Activated gamma-delta T cell (primary cell): ENCODE results near the gene TLR1.
"Not testable (repeated sequence)": the region's sequence is repeated elsewhere in the genome, so short reads cannot be mapped to it uniquely, and the experiment has no call there.

Source experiments
- DNase-seq: peaks from one replicate; lab custom pipeline; 2025; lab: John Stamatoyannopoulos, UW

The TLR1 gene

DNA sequence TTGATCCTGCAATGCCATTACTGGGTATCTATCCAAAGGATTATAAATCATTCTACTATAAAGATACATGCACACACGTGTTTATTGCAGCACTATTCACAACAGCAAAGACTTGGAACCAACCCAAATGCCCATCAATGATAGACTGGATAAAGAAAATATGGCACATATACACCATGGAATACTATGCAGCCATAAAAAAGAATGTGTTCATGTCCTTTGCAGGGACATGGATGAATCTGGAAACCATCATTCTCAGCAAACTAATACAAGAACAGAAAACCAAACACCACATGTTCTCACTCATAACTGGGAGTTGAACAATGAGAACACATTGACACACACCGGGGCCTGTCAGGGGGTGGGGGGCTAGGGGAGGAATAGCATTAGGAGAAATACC, 26.7 kb downstream of the TLR1 start:
- DNase-seq, result not testable (repeated sequence)

DNA sequence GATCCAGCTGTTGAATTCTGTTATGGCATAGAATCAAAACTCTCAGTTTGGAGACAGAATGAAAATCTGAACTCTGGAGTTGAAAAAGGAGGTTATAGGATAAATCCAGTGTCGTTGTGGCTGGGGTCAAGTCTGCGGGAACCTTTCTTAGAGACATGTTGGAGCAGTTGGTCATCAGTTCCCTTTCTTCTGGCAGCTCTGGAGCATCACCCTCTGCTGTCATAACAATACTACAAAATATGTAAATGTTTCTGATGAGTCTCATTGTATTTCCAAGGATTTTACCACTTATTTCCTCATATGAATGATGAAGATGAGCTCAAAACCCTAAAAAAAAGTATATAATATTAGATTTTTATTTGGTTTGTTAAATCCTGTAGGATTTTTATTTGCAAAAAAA, 29.3 kb downstream of the TLR1 start:
- DNase-seq, result no peak

DNA sequence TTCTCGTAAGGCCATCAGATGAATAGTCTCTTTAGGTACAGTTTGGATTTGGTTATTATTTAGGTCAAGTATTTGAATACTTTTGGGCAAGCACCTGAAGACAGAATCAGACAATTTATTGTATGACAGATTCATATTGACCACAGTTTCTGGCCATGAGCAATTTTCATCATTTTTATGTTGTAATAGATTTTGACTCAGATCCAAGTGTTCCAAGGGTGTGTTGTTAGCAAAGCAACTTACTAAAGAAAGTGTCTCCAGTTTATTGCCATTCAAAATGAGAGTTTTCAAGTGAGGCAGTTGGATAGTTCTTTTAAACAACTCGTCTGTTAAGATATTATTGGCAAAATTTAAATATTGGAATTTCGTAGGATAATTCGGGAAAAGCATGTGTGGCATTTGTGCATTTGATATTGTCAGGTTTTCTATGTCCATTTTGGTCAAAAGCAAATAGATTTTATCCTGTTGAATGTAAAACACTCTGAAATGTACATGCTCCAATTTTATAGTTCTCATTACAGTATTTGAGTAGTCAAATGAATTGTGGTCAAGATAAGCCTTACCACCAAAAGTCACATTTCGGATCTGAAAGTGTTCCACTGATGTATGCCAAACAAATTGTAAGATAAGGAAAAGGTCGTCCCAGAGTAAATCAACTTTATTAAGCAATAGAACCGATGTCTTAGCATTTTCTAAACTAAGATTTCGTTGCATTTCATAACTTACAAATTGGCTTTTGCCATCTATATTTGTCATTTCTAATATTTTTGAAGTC, 30.2 kb downstream of the TLR1 start:
- DNase-seq, result no peak

DNA sequence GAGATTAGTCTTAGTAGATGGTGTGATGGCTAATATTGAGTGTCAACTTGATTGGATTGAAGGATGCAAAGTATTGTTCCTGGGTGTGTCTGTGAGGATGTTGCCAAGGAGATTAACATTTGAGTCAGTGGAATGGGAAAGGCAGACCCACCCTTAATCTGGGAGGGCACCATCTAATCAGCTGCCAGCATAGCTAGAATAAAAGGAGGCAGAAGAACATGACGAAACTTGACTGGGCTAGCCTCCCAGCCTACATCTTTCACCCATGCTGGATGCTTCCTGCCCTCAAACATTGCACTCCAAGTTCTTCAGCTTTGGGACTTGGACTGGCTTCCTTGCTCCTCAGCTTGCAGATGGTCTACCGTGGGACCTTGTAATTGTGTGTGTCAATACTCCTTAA, 34.3 kb downstream of the TLR1 start:
- DNase-seq, result not testable (repeated sequence)

DNA sequence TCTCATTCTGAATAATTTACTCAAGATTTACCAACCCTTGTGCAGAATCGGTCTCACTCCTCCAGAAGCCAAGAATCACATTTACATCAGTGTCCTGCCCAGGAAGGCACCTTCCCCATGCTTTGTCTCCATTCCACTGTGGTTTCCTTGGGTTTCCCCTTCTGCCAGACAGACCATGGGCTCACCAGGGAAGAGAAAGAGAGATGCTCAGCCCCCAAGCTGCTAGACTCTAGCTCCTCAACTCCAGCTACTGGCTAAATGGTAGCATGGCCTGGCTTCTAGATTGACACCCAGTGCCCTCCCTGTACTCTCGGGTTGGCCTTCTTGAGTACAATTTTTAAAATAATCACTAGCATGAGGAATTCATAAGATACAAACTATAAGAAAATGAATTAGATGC, 34.7 kb downstream of the TLR1 start:
- no peak for DNase-seq

DNA sequence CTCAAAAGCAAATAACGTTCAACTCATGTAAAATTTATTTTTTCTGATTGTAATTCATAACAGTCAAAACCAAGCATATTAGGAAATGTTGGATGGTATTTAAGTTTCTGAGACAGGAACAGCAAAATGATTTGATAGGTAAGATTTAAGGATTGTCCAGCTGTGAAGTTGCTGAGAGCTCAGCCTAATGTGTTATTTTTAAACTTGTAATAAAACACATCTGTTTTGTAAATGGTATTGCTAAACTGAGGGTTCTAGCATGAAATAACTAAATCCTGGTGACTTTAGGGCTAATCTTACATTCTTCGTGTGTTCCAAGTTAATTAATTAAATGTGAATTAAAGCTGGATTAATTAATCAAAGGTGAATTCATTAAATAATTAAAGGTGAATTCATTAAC, 35.1 kb downstream of the TLR1 start:
- no peak for DNase-seq

DNA sequence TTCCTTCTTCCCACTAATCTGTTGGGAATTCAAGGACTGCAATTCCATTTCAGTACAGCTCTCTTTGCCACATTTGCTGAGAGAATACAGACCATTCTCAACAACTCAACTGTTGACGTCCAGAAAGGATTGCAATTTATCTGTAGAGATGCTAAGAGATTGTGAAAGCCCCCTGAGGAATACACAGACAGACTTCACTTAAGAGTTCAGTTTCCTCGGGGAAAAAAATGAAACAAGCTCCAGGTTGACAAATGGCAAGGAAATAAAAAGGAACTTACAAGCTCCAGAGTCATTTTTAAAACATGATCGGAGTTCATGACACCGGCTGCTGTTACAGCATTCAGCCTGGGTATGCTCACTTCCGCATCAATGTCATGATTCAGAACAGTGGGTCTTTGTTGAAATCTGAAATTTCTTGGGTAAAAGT, 35.6 kb downstream of the TLR1 start:
- no peak for DNase-seq

DNA sequence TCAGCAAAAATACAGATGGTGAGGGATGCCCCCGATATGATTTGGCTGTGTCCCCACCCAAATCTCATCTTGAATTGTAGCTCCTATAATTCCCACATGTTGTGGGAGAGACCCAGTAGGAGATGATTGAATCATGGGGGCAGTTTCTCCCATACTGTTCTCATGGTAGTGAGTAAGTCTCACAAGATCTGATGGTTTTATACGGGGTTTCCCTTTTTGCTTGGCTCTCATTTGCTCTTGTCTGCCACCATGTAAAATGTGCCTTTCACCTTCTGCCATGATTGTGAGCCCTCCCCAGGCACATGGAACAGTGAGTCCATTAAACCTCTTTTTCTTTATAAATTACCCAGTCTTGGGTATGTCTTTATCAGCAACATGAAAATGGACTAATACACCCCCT, 37.7 kb downstream of the TLR1 start:
- not testable (repeated sequence) for DNase-seq

DNA sequence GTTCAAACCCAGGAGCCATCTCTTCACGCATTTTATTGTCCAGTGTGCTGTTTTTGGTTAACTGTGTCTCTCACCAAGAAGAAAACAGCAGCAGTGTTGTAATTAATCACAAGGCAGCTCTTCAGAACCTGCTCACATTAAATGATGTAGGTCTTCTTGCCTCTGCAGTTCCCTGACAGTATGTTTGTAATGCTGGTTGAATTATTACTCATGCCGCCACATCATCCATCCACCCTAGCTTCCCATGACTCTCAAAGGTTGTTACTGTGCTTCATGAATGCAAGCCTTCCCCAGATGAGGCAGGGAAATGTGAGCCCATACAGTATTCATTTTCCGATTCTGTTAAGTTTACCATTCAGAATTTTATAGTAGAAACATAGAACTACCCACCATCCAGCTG, 39.2 kb downstream of the TLR1 start:
- DNase-seq, result no peak

DNA sequence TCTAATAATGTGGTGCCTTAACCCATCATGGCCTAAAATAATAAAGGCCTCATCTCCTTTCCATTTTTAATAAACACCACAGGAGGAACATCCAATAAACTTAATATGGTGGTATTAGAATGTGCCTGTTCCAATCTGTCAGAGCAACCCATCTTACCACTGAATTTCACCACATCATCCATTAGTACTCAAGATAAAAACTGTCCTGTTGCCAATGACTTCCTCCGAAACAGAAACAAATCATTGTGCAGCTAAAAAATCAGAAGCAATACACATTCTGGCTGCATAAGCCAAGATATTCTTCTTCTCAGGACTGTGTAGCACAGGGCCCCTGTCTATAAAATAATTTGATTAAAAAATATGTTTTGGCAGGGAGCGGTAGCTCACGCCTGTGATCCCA, 40.3 kb downstream of the TLR1 start:
- DNase-seq, result no peak

DNA sequence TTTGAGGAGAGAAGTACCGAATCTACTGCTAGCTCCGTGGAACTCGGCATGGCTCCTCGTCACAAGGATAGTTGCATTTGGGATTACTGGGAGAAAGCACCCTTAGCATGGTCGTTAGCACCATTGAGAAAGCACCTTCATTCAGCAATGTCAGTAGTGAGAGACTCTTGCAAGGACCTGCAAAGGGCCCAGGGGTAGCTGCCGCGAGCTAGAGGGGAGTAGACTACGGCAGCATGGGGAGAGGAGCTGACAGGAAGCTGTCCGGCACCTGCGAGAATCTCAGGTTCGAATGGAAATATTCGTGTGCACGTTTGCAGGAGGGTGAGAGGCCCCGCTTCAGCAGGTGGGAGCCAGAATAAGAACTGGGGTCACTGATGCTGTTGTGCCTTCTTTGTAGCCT, 42.0 kb downstream of the TLR1 start:
- no peak for DNase-seq

DNA sequence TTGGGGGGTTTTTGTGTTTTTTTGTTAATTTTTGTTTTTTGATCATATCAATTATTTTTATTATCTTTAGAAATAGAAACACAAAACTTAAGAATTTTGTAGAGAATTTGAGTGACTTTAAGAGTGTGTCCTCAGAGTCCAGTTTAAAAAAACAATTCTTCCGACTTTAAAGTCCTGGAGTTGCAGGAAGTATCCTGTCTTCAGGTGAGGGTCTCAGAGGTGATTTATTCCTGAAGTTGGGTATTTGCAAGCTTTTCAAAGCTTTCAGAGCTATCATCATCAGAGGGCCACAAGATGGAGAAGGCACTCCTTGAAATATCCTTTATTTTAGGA, 44.8 kb downstream of the TLR1 start:
- DNase-seq, result no peak

DNA sequence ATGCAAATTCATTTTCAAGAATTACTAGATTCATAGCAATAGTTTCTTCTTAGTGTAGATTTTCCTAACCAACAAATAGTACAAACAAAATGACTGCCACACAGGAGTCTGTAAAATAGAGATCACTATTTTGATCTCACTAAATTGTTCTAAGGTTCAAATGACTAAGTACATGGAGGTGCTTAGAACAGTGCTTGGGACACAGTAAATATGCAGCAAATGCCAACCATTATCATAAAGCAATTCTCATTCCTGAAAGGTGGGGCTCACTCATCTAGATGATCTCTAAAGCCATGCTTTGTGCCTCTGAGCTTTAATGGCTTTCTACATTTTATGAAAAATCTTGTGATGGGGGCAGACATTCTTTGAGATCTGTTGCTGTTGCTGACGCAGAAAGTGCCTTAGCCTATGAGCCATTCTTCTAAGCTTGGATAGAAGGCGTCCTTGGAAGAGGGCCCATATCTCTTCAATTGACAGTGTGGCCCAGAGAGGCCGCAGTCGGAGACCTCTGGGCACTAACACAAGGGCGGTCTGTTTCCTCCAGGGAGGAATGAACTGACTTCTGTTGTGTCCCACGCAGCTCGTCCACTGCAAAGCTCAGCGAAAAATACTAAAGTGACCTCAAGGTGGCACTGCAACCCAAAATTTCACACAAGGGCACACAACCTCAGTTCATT, 45.3 kb downstream of the TLR1 start:
- DNase-seq, result no peak

DNA sequence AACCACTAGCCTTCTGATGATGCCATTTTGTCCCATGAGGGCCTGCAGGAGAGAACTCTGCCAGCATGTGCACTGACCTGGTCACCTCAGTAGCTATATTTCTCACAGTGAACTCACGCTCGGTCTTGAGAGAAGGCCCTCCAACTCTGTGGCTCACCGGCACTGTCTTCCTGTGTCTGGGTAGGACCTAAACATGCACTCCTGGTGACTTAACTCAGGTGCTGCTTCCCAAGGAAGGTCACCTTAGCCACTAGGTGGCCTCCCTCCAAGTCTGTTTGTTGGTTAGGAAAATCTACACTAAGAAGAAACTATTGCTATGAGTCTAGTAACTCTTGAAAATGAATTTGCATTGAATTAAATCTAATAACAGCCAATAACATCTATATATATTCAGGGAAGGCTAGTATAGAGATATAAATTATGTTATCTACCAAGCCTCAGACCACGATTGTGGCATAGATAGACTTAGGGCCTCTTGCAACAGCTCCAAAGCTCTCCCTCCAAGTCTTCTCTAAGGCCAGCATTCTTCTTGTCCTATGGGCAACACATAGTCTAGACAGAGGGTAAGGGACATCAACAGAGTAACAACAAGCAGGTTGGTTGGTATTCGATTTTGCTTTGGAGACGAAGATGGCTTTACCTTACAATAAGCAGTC, 46.5 kb downstream of the TLR1 start:
- no peak for DNase-seq

DNA sequence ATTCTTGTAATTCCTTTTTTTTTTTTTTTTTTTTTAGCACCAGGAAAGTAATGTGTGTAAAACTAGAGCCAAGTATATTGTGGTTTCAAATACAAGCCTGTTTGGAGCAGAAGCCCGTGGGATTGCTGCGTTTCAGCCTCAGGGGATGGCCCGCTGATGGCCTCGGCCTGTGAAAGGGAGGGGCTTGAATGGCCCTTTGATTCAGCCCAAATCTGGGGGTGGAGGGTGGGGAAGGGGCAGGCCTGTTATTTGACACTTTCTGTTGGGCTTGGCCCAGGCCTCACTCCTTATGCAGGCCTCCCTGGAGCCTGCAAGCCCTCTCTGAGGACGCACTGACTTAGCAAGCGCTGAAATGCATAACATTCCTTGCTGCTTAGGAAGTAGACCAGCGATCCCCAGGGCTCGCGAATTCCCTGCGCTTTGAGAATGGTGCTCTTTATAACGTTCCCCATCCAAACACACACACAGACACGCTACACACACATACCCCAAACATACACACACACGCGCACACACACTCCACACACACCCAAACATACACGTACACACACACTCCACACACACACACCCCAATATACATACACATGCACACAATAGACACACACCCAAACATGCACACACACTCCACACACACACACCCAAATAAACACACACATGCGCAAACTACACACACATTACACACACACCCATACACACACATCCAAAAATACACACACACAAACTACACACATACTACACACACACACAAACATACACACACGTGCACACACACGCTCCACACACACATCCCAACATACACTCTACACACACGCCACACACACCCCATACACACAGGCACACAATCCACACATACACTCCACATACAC, 51.4 kb downstream of the TLR1 start:
- no peak for DNase-seq

DNA sequence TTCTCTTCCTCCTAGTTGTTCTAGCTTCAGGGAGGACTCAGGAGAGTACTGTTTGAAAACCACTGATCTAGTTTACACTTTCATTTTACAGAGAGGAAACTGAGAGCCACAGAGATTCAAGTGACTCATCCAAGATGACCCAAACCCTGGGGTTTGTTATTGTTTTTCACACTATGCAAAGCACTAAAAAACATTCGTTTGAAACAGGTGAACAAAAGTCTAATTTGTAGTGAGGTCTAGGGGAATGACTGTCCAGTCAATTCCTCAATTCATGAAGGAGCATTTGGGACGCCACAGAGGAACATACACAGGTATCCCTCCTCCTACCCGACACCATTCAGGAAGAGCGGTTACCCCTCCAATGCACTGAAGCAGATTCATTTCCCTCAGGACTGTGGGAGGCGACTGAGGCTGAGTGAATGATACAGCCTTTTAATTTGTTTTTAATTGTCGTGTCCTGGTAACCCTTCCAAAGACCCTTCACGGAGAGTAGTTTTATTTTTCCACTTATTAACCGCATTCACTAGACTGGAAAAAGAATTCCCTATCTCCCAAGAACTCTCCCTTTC, 52.1 kb downstream of the TLR1 start:
- DNase-seq, result no peak

DNA sequence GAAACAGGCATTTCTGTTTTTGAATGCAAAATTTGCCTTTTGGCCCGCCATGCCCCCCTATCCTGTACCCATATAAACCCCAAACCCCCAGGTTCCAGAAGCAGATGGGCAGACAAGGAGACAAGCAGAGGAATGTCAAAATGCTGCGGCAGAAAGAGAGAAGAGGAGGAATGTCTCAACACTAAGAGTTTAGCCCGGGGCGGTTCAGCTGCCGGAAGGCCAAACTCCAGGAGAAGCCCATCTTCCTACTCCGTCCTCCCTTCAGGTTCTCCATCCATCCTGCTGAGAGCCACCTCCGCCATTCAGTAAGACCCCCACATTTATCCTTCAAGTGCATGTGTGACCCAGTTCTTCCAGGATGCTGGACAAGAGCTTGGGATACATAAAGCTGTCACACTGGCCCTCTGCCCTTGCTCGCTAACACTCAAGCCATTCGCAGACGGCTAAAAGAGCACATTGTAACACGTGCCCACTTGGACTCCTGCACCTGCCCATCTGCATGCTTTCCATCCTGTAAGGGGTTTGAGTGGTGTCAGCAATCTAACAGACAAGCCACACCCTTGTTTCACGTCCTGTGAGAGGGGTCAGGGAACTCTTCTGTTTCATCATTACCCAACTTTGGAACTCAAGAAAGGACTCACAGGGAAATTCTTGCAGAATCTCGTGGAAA, 53.1 kb downstream of the TLR1 start:
- DNase-seq, result no peak

DNA sequence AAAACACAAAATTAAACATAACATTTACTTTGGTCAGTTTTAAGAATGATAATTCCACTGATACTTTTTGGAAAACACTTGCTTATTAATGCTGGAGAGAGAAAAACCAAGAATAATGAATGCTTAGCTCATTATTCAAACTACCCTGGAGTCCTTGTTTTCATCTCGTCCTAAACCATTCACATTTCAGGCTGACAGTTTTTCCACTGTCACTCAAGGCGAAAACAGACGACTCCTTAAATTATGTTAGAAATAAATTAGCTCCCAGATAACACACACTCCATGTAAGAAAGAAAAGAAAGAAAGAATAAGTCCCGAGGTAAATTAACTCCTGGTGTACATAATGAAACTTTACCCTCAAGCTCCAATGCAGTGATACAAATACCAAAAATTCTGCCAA, 55.3 kb downstream of the TLR1 start:
- no peak for DNase-seq

DNA sequence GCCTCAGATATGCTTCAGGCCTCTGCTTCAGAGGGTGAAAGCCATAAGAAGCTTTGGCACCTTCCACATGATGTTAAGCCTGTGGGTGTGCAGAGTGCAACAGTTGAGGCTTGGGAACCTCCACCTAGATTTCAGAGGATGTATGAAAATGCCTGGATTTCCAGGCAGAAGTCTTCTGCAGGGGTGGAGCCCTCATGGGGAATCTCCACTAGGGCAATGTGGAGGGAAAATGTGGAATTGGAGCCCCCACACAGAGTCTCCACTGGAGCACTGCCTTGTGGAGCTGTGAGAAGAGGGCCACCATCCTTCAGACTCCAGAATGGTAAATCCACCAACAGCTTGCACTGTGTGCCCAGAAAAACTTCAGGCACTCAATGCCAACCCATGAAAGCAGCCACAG, 57.0 kb downstream of the TLR1 start:
- DNase-seq, result no peak
